Liver (tissue), 9 donors: ENCODE measurements around the gene MRPL30. TPM values are rescaled to one million over a fixed set of nuclear protein-coding genes. Genes with fewer than 3 reads are reported as not detected.
A peak's percentile ranks its signal among the peaks of the same experiment; 100 is the strongest.

ENCODE experiments used
- DNase-seq: peaks from one replicate; pipeline ENCODE4 v3.0.0-alpha.2; 2017; ENCODE audit warnings: low spot score
- H3K27ac ChIP-seq, 2 donors: one replicate each; pipeline ENCODE4 v1.7.0; 2013; ENCODE audit warnings: inconsistent platforms in 2 of 2, low read length in 2 of 2, control low read depth in 1 of 2, low read depth in 1 of 2, mild to moderate bottlenecking in 1 of 2
- H3K27me3 ChIP-seq, 4 donors: one replicate each; pipeline versions ENCODE4 v1.6.1 to v1.7.0; 2013; ENCODE audit warnings: low read length in 3 of 4, inconsistent platforms in 1 of 4, mild to moderate bottlenecking in 1 of 4, moderate library complexity in 1 of 4; ENCODE audit not compliant: control insufficient read depth in 4 of 4, insufficient read depth in 4 of 4
- H3K36me3 ChIP-seq, 4 donors: one replicate each; pipeline versions ENCODE4 v1.6.1 to v1.7.0; 2013; ENCODE audit warnings: low read length in 3 of 4, mild to moderate bottlenecking in 3 of 4, low read depth in 1 of 4, moderate library complexity in 1 of 4; ENCODE audit not compliant: control insufficient read depth in 4 of 4, insufficient read depth in 3 of 4
- H3K4me1 ChIP-seq, 4 donors: one replicate each; pipeline versions ENCODE4 v1.6.1 to v1.7.0; 2013; ENCODE audit warnings: low read length in 3 of 4, mild to moderate bottlenecking in 3 of 4, moderate library complexity in 1 of 4; ENCODE audit not compliant: control insufficient read depth in 4 of 4, insufficient read depth in 4 of 4
- H3K4me3 ChIP-seq, 3 donors: one replicate each; pipeline versions ENCODE4 v1.6.1 to v1.7.0; 2013; ENCODE audit warnings: low read length in 3 of 3, control low read depth in 1 of 3, low read depth in 1 of 3, mild to moderate bottlenecking in 1 of 3
- H3K9ac ChIP-seq, 2 donors: one replicate each; pipeline ENCODE4 v1.7.0; 2013; ENCODE audit warnings: low read length in 2 of 2, mild to moderate bottlenecking in 2 of 2, moderate library complexity in 2 of 2, control low read depth in 1 of 2, low read depth in 1 of 2
- H3K9me3 ChIP-seq, 4 donors: one replicate each; pipeline versions ENCODE4 v1.6.1 to v1.7.0; 2013; ENCODE audit warnings: low read length in 3 of 4; ENCODE audit not compliant: control insufficient read depth in 4 of 4
- CTCF ChIP-seq: fragments of 150-350 bp; IDR thresholded peaks from 2 replicates; pipeline ENCODE4 v1.5.1; 2017; ENCODE audit warnings: improper control_type of control experiment, low read depth, low read length; ENCODE audit not compliant: missing input control
- EGR1 ChIP-seq, 2 donors: IDR thresholded peaks; 2 replicates each; pipeline ENCODE4 v1.6.1; 2016 to 2018; ENCODE audit warnings: antibody characterized with exemption in 2 of 2, low read depth in 2 of 2
- FOXA1 ChIP-seq: IDR thresholded peaks from 2 replicates; pipeline ENCODE4 v1.6.1; 2016; ENCODE audit warnings: antibody characterized with exemption
- GABPA ChIP-seq, 2 donors: IDR thresholded peaks in 1 of 2; conservative IDR thresholded peaks in 1 of 2; 2 replicates each; pipeline ENCODE4 v1.6.1; 2016; ENCODE audit warnings: antibody characterized with exemption in 2 of 2, mild to moderate bottlenecking in 1 of 2, moderate library complexity in 1 of 2
- HNF4A ChIP-seq, 2 donors: conservative IDR thresholded peaks; 2 replicates each; pipeline ENCODE4 v1.6.1; 2016; ENCODE audit warnings: antibody characterized with exemption in 2 of 2, mild to moderate bottlenecking in 2 of 2
- JUND ChIP-seq, 2 donors: IDR thresholded peaks; 2 replicates each; pipeline ENCODE4 v1.6.1; 2016; ENCODE audit warnings: antibody characterized with exemption in 2 of 2
- NR2F2 ChIP-seq: IDR thresholded peaks from 2 replicates; pipeline ENCODE4 v1.6.1; 2016; ENCODE audit warnings: antibody characterized with exemption
- RAD21 ChIP-seq, 2 donors: IDR thresholded peaks; 2 replicates each; pipeline ENCODE4 v1.6.1; 2016; ENCODE audit warnings: antibody characterized with exemption in 2 of 2, mild to moderate bottlenecking in 2 of 2
- SP1 ChIP-seq: IDR thresholded peaks from 2 replicates; pipeline ENCODE4 v1.6.1; 2018; ENCODE audit warnings: antibody characterized with exemption, mild to moderate bottlenecking
- TAF1 ChIP-seq: conservative IDR thresholded peaks from 2 replicates; pipeline ENCODE4 v1.6.1; 2016; ENCODE audit warnings: antibody characterized with exemption, mild to moderate bottlenecking
- YY1 ChIP-seq: IDR thresholded peaks from 2 replicates; pipeline ENCODE4 v1.6.1; 2016; ENCODE audit warnings: antibody characterized with exemption, mild to moderate bottlenecking
- ZBTB33 ChIP-seq: IDR thresholded peaks from 2 replicates; pipeline ENCODE4 v1.6.1; 2016; ENCODE audit warnings: antibody characterized with exemption
- WGBS: extraction: QIAGEN DNeasy Blood & Tissue Kit; methylation state at CpG from one replicate; pipeline ENCODE4 v1.1.7; 2013; 5-methylcytosine and 5-hydroxymethylcytosine counted together
- polyA plus RNA-seq, 2 donors: library from polyadenylated mRNA; stranded (reverse) in 1 of 2; unstranded in 1 of 2; fragments of 200-250 nt in 1 of 2; fragments of >200 nt in 1 of 2; fragmentation: Nextera tagmentation in 1 of 2; extraction: Ambion mirVana in 1 of 2; gene quantifications; one replicate each; pipeline versions ENCODE4 v1.2.1 to v1.2.3, GENCODE V29; 2013 to 2015
- total RNA-seq, 2 donors: library from RNA; depleted of rRNA; stranded (reverse); fragments of >200 nt; gene quantifications; one replicate each; pipeline ENCODE4 v1.2.3, GENCODE V29; 2014
- TF ChIP-seq, protein P1 (sequence below): IDR thresholded peaks from 2 replicates; pipeline ENCODE4 v1.6.1; 2016; ENCODE audit warnings: antibody characterized with exemption, mild to moderate bottlenecking
- TF ChIP-seq, protein P2 (sequence below): IDR thresholded peaks from 2 replicates; pipeline ENCODE4 v1.6.1; 2016; ENCODE audit warnings: antibody characterized with exemption
- donor health status: healthy.
- donor health status: healthy.
- donor health status: healthy.
- donor health status: healthy.
- donor health status: healthy.

MRPL30 gene
- total and polyA plus RNA-seq, 4 donors, result 11.7 to 21.0 (median 16.8) TPM

DNA sequence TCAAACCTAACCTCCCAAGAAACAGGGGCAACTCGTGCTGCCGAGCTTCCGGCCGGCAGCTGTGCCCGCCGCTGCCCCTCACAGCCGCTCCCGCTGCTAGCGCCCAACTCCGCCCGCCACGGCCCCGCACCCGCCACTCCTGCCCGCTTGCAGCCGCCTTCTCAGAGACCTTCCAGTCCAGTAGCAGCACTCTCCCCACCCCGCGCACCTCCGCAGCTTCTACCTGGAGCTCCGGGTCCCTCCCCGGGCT is 40.2 kb upstream of the MRPL30 start:
- H3K4me3 ChIP-seq, result peak overlapping the region; percentile 73 to 98 (median 81)
- DNase-seq, result no peak
- no peaks in the 10 kb centered on the region for H3K27me3 ChIP-seq
- H3K27ac ChIP-seq, result peak overlapping the region in 1 of 2 donors; percentile 96
- TF ChIP-seq, protein P1, sequence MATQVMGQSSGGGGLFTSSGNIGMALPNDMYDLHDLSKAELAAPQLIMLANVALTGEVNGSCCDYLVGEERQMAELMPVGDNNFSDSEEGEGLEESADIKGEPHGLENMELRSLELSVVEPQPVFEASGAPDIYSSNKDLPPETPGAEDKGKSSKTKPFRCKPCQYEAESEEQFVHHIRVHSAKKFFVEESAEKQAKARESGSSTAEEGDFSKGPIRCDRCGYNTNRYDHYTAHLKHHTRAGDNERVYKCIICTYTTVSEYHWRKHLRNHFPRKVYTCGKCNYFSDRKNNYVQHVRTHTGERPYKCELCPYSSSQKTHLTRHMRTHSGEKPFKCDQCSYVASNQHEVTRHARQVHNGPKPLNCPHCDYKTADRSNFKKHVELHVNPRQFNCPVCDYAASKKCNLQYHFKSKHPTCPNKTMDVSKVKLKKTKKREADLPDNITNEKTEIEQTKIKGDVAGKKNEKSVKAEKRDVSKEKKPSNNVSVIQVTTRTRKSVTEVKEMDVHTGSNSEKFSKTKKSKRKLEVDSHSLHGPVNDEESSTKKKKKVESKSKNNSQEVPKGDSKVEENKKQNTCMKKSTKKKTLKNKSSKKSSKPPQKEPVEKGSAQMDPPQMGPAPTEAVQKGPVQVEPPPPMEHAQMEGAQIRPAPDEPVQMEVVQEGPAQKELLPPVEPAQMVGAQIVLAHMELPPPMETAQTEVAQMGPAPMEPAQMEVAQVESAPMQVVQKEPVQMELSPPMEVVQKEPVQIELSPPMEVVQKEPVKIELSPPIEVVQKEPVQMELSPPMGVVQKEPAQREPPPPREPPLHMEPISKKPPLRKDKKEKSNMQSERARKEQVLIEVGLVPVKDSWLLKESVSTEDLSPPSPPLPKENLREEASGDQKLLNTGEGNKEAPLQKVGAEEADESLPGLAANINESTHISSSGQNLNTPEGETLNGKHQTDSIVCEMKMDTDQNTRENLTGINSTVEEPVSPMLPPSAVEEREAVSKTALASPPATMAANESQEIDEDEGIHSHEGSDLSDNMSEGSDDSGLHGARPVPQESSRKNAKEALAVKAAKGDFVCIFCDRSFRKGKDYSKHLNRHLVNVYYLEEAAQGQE, result no peak
- no peaks in the 10 kb centered on the region for H3K36me3 ChIP-seq
- WGBS, result 0% methylated on average over 21 of the region's 21 CpGs
- H3K9me3 ChIP-seq, result no peaks in the 10 kb centered on the region
- H3K9ac ChIP-seq, result peak overlapping the region; percentile 0 to 70
- H3K4me1 ChIP-seq, result peaks cover 1 to 11% (median 6%) of the 10 kb centered on the region in 4 donors

DNA sequence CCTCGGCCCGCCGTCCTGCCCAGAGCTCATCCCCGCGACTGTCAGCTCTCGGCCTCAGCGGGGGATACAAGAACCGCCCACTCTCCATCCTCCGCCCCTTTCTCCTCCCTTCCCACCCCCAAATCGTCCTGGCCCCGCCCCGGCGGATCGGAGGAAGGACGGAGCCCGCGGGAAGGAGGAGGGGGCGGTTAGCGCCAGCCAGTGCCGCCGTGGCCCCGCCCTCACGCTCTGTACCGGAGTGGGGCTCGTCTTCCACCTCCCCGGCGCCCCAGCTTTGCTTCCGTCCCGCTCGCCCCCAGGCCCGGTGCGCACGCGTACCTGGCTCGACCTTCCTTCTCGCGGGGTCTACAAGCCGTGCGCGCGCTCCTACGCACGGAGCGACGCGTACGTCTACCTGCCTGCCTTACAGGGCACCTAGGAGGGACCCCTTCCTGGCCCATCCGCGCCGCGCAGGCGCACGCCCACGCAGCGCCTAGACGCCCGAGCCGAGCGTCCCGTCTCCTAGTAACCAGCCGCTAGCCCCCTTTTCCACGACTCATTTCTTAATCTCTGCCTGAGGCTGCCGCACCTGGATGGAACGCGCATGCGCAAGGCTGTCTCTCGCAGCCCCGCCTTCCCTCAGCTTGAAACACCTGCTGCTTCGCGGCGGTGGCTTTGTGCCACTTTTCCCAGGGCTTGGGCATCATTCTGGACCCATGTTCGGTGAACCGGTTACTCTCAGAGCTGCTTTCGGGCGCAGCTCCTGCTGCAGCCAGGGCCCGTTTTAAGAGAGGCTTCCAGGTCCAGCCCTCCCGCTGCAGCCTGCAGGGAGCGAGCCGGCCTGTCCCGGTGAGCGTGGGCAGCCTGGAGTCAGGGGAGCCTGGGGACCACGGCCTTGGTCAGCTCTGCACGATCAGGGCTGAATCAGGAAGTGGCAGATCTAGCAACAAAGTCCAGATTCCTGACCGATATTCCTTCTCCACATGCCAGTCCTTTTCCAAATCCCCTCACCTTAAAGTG is 39.6 kb upstream of the MRPL30 start, which contains the start of gene C2orf15:
Gene C2orf15, plus strand, starts transcription at position 598 of the 999 bp plus-strand sequence. CDS start 8,852 bp downstream, outside the sequence.
- under 1% methylated on average over 83 of the region's 84 CpGs for WGBS
- DNase-seq, result peak; percentile 93
- Histone ChIP-seq H3K4me1 (peaks cover 1 to 11% (median 6%) of the 10 kb centered on the region in 4 donors), H3K36me3 (no peaks in the 10 kb centered on the region), H3K9me3 (no peaks in the 10 kb centered on the region), H3K27me3 (no peaks in the 10 kb centered on the region), H3K9ac (peak within 1 kb of the TSS; percentile 70 to 86), H3K4me3 (peak within 1 kb of the TSS; percentile 73 to 98 (median 81)), H3K27ac (peak within 1 kb of the TSS; percentile 76 to 96)
- TF ChIP-seq, protein P1, result peak; percentile 82
- TF ChIP-seq NR2F2 (no peak), YY1 (peak; percentile 69), HNF4A (conservative IDR thresholded peaks at IDR 0.05) (no peak), GABPA (IDR thresholded peaks at IDR 0.05 in 1 of 2, conservative IDR thresholded peaks at IDR 0.05 in 1 of 2) (peak in 1 of 2 donors; percentile 66), JUND (IDR thresholded peaks at IDR 0.05) (peak in 1 of 2 donors; percentile 13), TAF1 (peak; percentile 67), CTCF (no peak), EGR1 (IDR thresholded peaks at IDR 0.05; ENCODE audit: low read depth in 2 of 2) (peak; percentile 83 to 99), SP1 (peak; percentile 67), FOXA1 (peak; percentile 39), ZBTB33 (peak; percentile 55), RAD21 (IDR thresholded peaks at IDR 0.05) (no peak)
- TF ChIP-seq, protein P2, sequence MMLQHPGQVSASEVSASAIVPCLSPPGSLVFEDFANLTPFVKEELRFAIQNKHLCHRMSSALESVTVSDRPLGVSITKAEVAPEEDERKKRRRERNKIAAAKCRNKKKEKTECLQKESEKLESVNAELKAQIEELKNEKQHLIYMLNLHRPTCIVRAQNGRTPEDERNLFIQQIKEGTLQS, result no peak
